HEK293T (cell line): ENCODE results near the gene HAO2.

ENCODE experiments used
- CTBP1 ChIP-seq: fragments of 450-650 bp; IDR thresholded peaks from 2 replicates; pipeline ENCODE4 v1.6.1; 2016; ENCODE audit warnings: borderline replicate concordance
- HDGF ChIP-seq: fragments of 450-650 bp; IDR thresholded peaks from 2 replicates; pipeline ENCODE4 v1.6.1; 2017; ENCODE audit warnings: antibody characterized with exemption, borderline replicate concordance
- TARDBP ChIP-seq: fragments of 450-650 bp; IDR thresholded peaks from 2 replicates; pipeline ENCODE4 v1.6.1; 2016

DNA sequence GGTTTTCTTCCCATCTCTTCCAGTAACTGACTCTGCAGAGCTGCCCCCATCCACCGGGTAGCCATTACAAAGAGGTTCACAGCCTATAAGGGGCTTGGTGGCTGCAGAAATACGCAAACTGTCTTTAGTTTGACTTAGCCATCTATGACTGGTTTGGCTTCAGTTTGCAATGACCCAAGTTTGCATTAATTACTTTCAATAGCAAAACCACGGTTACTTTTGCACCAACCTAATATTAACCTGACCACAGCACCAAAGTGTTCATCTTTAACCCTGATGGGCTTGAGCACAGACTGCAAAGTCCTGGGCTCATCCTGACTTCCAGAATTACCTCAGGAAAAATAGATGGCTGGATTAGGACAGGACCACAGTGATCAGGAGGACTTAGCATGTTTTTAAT lies 2.2 kb upstream of the HAO2 start:
- TF ChIP-seq CTBP1 = no peak
- no peak for TF ChIP-seq TARDBP
- TF ChIP-seq HDGF = no peak
